Endothelial cell (in vitro differentiated cells): ENCODE measurements around the gene KRT2. TPM values are rescaled to one million over a fixed set of nuclear protein-coding genes. Genes with fewer than 3 reads are reported as not detected.

Experiments used
- DNase-seq: peaks from one replicate; pipeline ENCODE4 v3.0.0; 2021; ENCODE audit warnings: low spot score
- H3K27ac Mint-ChIP-seq: one replicate; pipeline ENCODE4 v1.8.0; 2021; ENCODE audit warnings: mixed read lengths, inconsistent platforms; ENCODE audit not compliant: unreplicated experiment
- H3K27me3 Mint-ChIP-seq: one replicate; pipeline ENCODE4 v1.8.0; 2021; ENCODE audit warnings: mild to moderate bottlenecking, moderate library complexity, mixed read lengths, inconsistent platforms; ENCODE audit not compliant: unreplicated experiment
- H3K36me3 Mint-ChIP-seq: one replicate; pipeline ENCODE4 v1.8.0; 2021; ENCODE audit warnings: mild to moderate bottlenecking, low read depth, mixed read lengths, inconsistent platforms; ENCODE audit not compliant: unreplicated experiment
- H3K4me1 Mint-ChIP-seq: one replicate; pipeline ENCODE4 v1.8.0; 2021; ENCODE audit warnings: mild to moderate bottlenecking, mixed read lengths, inconsistent platforms; ENCODE audit not compliant: unreplicated experiment
- H3K4me3 Mint-ChIP-seq: one replicate; pipeline ENCODE4 v1.8.0; 2021; ENCODE audit warnings: mild to moderate bottlenecking, mixed read lengths, inconsistent platforms; ENCODE audit not compliant: unreplicated experiment
- H3K9me3 Mint-ChIP-seq: one replicate; pipeline ENCODE4 v1.8.0; 2021; ENCODE audit warnings: mixed read lengths, inconsistent platforms; ENCODE audit not compliant: unreplicated experiment
- total RNA-seq: library from RNA; stranded (reverse); fragmentation: NEBNext Ultra II Directional; extraction: Animal tissue kit (Norgen Biotek cat#: 25700); gene quantifications from one replicate; pipeline ENCODE4 v1.2.1, GENCODE V29; 2021; ENCODE audit not compliant: unreplicated experiment
- TF ChIP-seq, protein P1 (sequence below): fragments of 200-600 bp; sonication (generic); IDR thresholded peaks from one replicate; pipeline ENCODE4 v1.5.0; 2021; ENCODE audit warnings: antibody characterized with exemption; ENCODE audit not compliant: unreplicated experiment

The KRT2 gene
- total RNA-seq, 1 donor from 2014 or later: not detected

DNA sequence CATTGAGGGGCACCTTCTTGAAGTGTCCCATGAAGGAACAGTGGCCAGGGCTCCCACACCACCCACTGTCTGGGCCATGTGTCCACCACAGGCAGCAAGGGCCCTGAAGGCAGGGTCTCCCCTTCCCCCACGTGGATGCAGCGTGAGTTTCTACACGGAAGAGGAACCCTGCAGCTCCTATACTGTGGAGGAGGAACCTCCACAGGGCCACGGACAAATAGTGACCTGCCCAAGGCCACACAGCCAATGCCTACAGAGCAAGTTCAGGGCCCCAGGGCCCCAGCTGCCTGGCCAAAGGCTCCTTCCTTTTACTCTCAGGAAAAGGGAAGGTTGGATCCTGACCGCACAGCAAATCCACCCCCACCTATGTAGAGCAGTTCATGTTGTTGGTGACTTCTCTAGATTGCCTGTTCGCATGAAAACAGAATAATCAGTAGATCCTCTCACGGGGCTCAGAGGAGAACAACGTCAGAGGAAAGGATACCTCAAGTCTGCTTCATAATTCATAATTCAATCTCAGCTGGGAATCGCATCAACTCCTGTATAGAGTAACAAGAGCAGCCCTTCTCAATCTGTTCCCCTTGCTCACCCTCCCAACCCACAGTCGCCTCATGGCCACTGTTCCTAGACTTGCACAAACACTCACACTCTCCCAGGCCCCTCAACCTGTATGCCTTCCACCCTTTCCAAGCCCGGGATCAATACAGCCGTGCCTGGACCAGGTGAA, 22.6 kb downstream of the KRT2 start:
- Mint-ChIP-seq H3K27me3 (peaks cover 2% of the 10 kb centered on the region), H3K4me1 (peaks cover 13% of the 10 kb centered on the region), H3K27ac (no peak overlapping the region), H3K9me3 (no peaks in the 10 kb centered on the region), H3K4me3 (no peak overlapping the region), H3K36me3 (no peaks in the 10 kb centered on the region)
- no peak for DNase-seq
- TF ChIP-seq, protein P1, sequence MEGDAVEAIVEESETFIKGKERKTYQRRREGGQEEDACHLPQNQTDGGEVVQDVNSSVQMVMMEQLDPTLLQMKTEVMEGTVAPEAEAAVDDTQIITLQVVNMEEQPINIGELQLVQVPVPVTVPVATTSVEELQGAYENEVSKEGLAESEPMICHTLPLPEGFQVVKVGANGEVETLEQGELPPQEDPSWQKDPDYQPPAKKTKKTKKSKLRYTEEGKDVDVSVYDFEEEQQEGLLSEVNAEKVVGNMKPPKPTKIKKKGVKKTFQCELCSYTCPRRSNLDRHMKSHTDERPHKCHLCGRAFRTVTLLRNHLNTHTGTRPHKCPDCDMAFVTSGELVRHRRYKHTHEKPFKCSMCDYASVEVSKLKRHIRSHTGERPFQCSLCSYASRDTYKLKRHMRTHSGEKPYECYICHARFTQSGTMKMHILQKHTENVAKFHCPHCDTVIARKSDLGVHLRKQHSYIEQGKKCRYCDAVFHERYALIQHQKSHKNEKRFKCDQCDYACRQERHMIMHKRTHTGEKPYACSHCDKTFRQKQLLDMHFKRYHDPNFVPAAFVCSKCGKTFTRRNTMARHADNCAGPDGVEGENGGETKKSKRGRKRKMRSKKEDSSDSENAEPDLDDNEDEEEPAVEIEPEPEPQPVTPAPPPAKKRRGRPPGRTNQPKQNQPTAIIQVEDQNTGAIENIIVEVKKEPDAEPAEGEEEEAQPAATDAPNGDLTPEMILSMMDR: no peak

DNA sequence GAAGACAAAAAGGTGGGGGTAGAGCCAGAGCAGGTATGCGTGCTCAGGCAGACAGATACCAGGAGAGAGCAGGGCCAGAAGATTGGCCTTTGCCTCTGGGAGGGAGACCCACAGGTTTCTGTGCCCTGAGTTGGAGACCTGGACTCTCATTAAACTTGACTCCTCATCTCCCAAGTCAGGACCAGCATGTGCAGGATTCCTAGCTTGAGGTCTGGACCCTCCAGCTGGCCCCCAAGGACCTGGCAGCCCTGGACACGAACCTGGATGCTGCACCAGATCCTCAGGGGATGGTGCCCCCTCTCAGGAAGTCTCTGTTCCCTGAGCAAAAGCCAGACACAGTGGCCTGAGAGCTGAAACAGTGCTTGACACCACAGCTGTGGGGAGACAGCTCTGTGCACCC, 23.2 kb downstream of the KRT2 start:
- Mint-ChIP-seq H3K36me3 (no peaks in the 10 kb centered on the region), H3K27me3 (peaks cover 2% of the 10 kb centered on the region), H3K9me3 (no peaks in the 10 kb centered on the region), H3K4me1 (peaks cover 13% of the 10 kb centered on the region), H3K27ac (no peak overlapping the region), H3K4me3 (no peak overlapping the region)
- no peak for DNase-seq
- TF ChIP-seq, protein P1: no peak

DNA sequence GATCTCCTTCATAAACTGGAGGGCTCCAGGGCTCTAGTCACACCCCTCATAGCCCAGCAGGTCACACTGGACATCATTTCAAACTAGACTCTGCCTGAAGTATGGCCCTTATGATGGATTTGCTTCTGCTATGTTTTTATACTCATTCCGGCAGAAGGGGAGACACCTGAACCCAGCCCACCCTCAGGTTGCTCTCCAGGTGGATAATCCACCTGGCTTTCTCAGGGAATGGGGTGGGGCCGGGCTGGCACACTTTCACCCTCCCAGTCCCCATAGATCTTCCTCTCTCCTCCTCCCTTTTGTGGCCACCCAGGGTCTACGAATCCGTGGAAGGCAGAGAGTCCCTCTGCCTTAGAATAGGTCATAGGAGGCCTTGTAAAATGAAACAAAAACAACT, 23.9 kb downstream of the KRT2 start:
- Mint-ChIP-seq H3K4me1 (peaks cover 10% of the 10 kb centered on the region), H3K9me3 (no peaks in the 10 kb centered on the region), H3K27ac (no peak overlapping the region), H3K36me3 (no peaks in the 10 kb centered on the region), H3K4me3 (no peak overlapping the region), H3K27me3 (peaks cover 2% of the 10 kb centered on the region)
- TF ChIP-seq, protein P1: no peak
- no peak for DNase-seq

DNA sequence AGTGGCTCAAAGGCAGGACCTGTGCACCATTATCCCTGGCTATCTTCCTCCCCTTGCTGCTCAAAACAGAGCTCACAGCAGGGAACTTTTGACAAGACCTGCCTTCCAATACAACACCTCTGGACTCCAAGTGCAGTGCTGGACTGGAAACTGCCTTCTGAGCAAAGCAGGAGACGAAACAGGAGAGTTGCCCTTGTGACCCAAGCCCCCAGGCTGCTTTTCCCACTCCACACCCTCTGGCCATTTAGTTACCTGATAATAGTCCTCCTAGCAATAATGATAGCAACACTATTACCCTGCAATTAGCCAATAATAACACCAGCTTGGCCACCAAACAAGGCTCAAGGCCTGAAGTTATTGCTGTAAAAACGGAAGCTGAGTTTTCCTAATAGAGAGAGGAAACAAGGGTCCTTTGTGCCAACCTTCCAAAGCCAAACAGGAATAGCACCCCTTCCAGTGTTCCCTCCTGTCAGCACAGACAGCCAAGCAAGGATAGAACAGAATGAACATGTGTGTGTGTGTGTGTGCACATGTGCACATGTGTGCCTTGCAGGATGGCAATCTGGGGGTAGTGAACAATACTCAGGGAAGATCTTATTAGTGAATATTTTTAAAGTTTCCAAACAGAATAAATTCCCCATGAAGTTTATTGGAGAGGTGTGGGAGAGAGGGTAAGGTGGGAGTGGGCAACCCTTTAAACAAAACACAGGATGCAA, 24.5 kb downstream of the KRT2 start:
- Mint-ChIP-seq H3K9me3 (no peaks in the 10 kb centered on the region), H3K27ac (no peak overlapping the region), H3K27me3 (peaks cover 2% of the 10 kb centered on the region), H3K4me1 (peaks cover 10% of the 10 kb centered on the region), H3K36me3 (no peaks in the 10 kb centered on the region), H3K4me3 (no peak overlapping the region)
- DNase-seq: no peak
- TF ChIP-seq, protein P1: no peak

DNA sequence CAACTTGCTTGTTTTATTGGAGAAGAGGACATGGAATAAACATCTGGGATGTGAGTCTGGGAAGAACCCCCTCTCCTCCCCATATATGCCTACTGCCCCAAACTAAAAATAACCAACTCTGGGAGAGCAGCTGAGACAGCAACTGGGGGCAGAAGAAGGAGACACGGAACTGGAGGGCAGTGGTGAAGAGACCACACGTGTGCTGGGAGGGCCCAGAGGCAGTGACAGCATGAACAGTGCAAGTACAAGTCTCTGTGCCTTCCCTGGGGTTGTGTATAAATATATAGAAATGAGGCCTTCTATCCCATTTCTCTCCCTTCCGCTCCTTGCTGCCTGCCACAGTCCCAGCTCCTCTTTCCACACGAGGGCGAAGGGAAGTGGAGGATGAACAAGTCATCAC, 29.7 kb downstream of the KRT2 start:
- Mint-ChIP-seq H3K27me3 (peaks cover 4% of the 10 kb centered on the region), H3K4me3 (no peak overlapping the region), H3K27ac (no peak overlapping the region), H3K36me3 (no peaks in the 10 kb centered on the region), H3K4me1 (peaks cover 5% of the 10 kb centered on the region), H3K9me3 (no peaks in the 10 kb centered on the region)
- no peak for DNase-seq
- TF ChIP-seq, protein P1: no peak
